LNCAP (cell line): ENCODE data around the gene CDK10.

Experiments used
- CTCF ChIP-seq: fragments of 450-650 bp; IDR thresholded peaks from 2 replicates; pipeline ENCODE4 v1.5.1; 2017; ENCODE audit warnings: mild to moderate bottlenecking

CDK10 gene

DNA sequence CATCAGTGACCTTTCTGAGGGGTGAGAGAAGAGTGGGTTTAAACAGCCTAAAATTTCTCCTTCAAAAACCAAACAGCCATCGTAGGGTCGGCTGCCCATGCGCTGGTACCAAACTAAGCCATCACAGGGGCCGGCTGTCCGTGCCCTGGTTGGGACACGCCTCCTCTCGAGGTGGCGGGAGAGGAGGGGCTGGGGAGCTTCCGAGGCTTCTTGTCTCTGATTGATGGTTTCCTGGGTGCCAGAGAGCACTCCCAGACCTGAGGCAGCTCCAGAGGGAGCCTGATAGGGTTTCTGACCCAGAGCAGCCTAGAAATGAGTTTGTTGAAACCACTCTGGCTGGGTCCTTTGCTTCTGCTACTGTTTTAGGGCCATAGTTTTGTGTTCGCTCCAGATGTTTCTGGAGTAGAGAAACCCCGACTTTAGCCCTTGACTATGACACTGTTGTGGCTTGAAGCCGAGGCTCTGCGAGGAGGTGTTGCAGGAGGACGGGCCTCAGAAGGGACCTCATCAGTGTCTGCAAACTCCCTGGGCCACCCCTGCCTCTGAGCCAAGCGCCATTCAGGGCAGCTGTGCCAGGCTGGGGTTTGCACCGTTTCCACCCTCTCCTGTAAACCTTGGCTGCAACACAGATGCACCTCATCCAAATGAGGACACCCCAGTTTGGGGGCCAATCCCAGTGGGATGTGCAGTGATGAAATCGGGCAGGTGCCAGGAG is 41.1 kb downstream of the CDK10 start:
- TF ChIP-seq CTCF: no peak

DNA sequence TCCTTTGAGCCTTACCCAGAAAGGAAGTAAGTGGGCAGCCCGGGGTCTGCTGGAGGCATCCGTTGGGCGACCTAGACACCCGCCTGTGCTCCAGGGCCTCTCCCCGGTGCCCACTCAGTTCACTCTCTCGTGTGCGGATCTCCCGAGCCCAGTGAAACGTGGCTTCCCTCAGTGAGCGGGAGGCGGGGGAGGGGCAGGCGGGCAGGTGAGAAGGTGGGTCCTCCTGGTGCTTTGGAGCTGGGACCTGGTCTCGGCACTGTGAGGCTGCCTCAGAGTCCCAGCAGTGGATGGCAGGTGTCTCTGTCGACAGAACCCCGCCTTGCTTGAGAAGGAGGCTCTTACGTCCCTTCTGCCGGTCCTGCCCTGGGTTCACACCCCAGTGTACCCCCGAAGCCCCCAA is 42.8 kb downstream of the CDK10 start:
- no peak for TF ChIP-seq CTCF

- TF ChIP-seq CTCF: no peak
These were observed 43.5 kb downstream of the CDK10 start for GRCh38 chr16:89729863-89730593.

- no peak for TF ChIP-seq CTCF
These were observed 44.2 kb downstream of the CDK10 start for GRCh38 chr16:89730610-89731234.

GRCh38 chr16:89732142-89732917 is 45.8 kb downstream of the CDK10 start:
- TF ChIP-seq CTCF: no peak

- TF ChIP-seq CTCF: no peak
These were observed 46.4 kb downstream of the CDK10 start for GRCh38 chr16:89732918-89733242.

- no peak for TF ChIP-seq CTCF
These were observed 46.8 kb downstream of the CDK10 start for GRCh38 chr16:89733322-89733721.
